ENCODE measurements around the gene RTBDN. TPM values are rescaled to one million over a fixed set of nuclear protein-coding genes. Genes with fewer than 3 reads are reported as not detected.
"Not testable (repeated sequence)": the region's sequence is repeated elsewhere in the genome, so short reads cannot be mapped to it uniquely, and the experiment has no call there.

RTBDN gene
- polyA plus RNA-seq, 3 donors = not detected

GRCh38 chr19:12825254-12826131 is 8.9 kb downstream of the RTBDN start:
- DNase-seq = no peak

- no peak for DNase-seq
These were observed 12.6 kb downstream of the RTBDN start for GRCh38 chr19:12821761-12822160.

- not testable (repeated sequence) for DNase-seq
These were observed 16.6 kb downstream of the RTBDN start for GRCh38 chr19:12817810-12818209.

GRCh38 chr19:12817188-12817587 is 17.2 kb downstream of the RTBDN start:
- DNase-seq = not testable (repeated sequence)

GRCh38 chr19:12815088-12815487 is 19.3 kb downstream of the RTBDN start:
- DNase-seq = no peak

- peak; percentile 92 for DNase-seq
These were observed 27.9 kb downstream of the RTBDN start, which contains the start of gene RNASEH2A for GRCh38 chr19:12806242-12807081. Gene RNASEH2A (plus strand): TSS chr19:12806584. CDS start chr19:12806674, 90 bp downstream.

- DNase-seq = no peak
These were observed 30.3 kb downstream of the RTBDN start for GRCh38 chr19:12804051-12804450.

GRCh38 chr19:12802267-12803106 is 31.9 kb downstream of the RTBDN start:
- no peak for DNase-seq

- no peak for DNase-seq
These were observed 32.7 kb downstream of the RTBDN start, which contains the start of the genes PRDX2 and THSD8 for GRCh38 chr19:12801466-12802266. Gene PRDX2 (minus strand): TSS chr19:12801800. CDS start chr19:12801261, 539 bp downstream. Gene THSD8 (plus strand): TSS chr19:12802069. CDS start chr19:12802072, 3 bp downstream.

- no peak for DNase-seq
These were observed 33.4 kb downstream of the RTBDN start for GRCh38 chr19:12800923-12801465.

- no peak for DNase-seq
These were observed 34.0 kb downstream of the RTBDN start for GRCh38 chr19:12800466-12800770.

GRCh38 chr19:12799742-12800465 is 34.5 kb downstream of the RTBDN start:
- DNase-seq = no peak

- not testable (repeated sequence) for DNase-seq
These were observed 36.8 kb downstream of the RTBDN start for GRCh38 chr19:12797607-12798006.

GRCh38 chr19:12797141-12797587 is 37.2 kb downstream of the RTBDN start:
- DNase-seq = no peak

- DNase-seq = no peak
These were observed 38.0 kb downstream of the RTBDN start for GRCh38 chr19:12796146-12797071.

- DNase-seq = no peak
These were observed 39.4 kb downstream of the RTBDN start for GRCh38 chr19:12794971-12795381.

- DNase-seq = no peak
These were observed 40.0 kb downstream of the RTBDN start for GRCh38 chr19:12794196-12794941.
